ENCODE data around the gene ARHGEF11.

DNA sequence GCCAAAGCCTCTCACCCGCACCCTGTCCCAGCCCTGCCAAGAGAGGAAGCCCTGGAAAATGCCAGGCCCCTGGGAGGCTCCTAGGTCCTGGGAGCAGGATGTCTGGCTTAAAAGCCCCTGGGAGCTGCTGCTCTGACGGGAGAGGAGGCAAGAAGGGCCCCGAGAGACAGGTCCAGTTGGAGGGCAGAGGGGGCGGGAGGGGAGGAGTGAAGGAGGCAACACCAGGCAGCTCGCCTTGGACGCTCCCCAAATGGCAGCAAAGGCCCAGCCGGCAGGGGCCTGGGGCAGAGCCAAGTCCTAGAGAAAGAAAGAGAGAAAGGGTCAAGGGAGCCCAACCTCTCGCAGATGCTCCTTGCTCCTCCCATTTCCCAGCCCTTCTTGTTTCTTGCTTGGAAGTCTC lies 47.3 kb upstream of the ARHGEF11 start:
- TF ChIP-seq, protein P1, sequence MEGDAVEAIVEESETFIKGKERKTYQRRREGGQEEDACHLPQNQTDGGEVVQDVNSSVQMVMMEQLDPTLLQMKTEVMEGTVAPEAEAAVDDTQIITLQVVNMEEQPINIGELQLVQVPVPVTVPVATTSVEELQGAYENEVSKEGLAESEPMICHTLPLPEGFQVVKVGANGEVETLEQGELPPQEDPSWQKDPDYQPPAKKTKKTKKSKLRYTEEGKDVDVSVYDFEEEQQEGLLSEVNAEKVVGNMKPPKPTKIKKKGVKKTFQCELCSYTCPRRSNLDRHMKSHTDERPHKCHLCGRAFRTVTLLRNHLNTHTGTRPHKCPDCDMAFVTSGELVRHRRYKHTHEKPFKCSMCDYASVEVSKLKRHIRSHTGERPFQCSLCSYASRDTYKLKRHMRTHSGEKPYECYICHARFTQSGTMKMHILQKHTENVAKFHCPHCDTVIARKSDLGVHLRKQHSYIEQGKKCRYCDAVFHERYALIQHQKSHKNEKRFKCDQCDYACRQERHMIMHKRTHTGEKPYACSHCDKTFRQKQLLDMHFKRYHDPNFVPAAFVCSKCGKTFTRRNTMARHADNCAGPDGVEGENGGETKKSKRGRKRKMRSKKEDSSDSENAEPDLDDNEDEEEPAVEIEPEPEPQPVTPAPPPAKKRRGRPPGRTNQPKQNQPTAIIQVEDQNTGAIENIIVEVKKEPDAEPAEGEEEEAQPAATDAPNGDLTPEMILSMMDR (IDR thresholded peaks at IDR 0.05): no peak
- no peak for TF ChIP-seq ZFX (IDR thresholded peaks at IDR 0.05; ENCODE audit: borderline replicate concordance)

All from 22Rv1 (cell line).